ENCODE measurements around the gene SCAANT1. TPM values are rescaled to one million over a fixed set of nuclear protein-coding genes. Genes with fewer than 3 reads are reported as not detected.

SCAANT1 gene
- total and polyA plus RNA-seq, 4 donors = not detected

DNA sequence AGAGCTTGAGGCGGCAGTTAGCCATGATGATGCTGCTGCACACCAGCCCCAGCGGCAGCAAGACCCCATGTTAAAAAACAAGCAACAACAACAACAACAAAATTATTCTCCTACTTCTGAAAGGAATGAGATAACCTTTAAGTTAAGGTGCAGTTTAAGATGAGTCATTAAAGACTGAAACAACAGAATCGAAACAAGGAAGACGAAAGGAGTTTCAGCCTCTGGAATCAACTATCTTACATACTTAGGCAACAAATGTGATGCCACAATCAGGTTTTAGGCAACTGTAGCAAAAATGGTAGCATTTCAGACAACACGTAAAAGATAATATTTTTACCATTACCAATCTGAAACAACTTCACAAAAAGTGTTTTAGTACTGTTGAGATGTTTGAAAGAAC lies 12.2 kb downstream of the SCAANT1 start:
- H3K9ac ChIP-seq (ENCODE audit: low read depth in 1 of 2, low read length in 2 of 2) = no peak overlapping the region
- TF ChIP-seq, protein P1, sequence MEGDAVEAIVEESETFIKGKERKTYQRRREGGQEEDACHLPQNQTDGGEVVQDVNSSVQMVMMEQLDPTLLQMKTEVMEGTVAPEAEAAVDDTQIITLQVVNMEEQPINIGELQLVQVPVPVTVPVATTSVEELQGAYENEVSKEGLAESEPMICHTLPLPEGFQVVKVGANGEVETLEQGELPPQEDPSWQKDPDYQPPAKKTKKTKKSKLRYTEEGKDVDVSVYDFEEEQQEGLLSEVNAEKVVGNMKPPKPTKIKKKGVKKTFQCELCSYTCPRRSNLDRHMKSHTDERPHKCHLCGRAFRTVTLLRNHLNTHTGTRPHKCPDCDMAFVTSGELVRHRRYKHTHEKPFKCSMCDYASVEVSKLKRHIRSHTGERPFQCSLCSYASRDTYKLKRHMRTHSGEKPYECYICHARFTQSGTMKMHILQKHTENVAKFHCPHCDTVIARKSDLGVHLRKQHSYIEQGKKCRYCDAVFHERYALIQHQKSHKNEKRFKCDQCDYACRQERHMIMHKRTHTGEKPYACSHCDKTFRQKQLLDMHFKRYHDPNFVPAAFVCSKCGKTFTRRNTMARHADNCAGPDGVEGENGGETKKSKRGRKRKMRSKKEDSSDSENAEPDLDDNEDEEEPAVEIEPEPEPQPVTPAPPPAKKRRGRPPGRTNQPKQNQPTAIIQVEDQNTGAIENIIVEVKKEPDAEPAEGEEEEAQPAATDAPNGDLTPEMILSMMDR (IDR thresholded peaks at IDR 0.05; ENCODE audit: low read depth, low read length, missing input control) = no peak
- no peak for TF ChIP-seq FOXA1 (IDR thresholded peaks at IDR 0.05)
- no peak for TF ChIP-seq HNF4A (conservative IDR thresholded peaks at IDR 0.05)
- no peak for TF ChIP-seq SP1 (IDR thresholded peaks at IDR 0.05)
- TF ChIP-seq GABPA (IDR thresholded peaks at IDR 0.05 in 1 of 2, conservative IDR thresholded peaks at IDR 0.05 in 1 of 2) = no peak
- no peak for TF ChIP-seq JUND (IDR thresholded peaks at IDR 0.05)
- TF ChIP-seq RXRA (IDR thresholded peaks at IDR 0.05) = no peak
- no peak for TF ChIP-seq EGR1 (IDR thresholded peaks at IDR 0.05; ENCODE audit: low read depth in 2 of 2)
- no peak for TF ChIP-seq YY1 (IDR thresholded peaks at IDR 0.05)
- no peak for TF ChIP-seq HNF4G (IDR thresholded peaks at IDR 0.05)
- TF ChIP-seq, protein P2, sequence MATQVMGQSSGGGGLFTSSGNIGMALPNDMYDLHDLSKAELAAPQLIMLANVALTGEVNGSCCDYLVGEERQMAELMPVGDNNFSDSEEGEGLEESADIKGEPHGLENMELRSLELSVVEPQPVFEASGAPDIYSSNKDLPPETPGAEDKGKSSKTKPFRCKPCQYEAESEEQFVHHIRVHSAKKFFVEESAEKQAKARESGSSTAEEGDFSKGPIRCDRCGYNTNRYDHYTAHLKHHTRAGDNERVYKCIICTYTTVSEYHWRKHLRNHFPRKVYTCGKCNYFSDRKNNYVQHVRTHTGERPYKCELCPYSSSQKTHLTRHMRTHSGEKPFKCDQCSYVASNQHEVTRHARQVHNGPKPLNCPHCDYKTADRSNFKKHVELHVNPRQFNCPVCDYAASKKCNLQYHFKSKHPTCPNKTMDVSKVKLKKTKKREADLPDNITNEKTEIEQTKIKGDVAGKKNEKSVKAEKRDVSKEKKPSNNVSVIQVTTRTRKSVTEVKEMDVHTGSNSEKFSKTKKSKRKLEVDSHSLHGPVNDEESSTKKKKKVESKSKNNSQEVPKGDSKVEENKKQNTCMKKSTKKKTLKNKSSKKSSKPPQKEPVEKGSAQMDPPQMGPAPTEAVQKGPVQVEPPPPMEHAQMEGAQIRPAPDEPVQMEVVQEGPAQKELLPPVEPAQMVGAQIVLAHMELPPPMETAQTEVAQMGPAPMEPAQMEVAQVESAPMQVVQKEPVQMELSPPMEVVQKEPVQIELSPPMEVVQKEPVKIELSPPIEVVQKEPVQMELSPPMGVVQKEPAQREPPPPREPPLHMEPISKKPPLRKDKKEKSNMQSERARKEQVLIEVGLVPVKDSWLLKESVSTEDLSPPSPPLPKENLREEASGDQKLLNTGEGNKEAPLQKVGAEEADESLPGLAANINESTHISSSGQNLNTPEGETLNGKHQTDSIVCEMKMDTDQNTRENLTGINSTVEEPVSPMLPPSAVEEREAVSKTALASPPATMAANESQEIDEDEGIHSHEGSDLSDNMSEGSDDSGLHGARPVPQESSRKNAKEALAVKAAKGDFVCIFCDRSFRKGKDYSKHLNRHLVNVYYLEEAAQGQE (IDR thresholded peaks at IDR 0.05) = no peak
- TF ChIP-seq, protein P3, sequence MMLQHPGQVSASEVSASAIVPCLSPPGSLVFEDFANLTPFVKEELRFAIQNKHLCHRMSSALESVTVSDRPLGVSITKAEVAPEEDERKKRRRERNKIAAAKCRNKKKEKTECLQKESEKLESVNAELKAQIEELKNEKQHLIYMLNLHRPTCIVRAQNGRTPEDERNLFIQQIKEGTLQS (IDR thresholded peaks at IDR 0.05) = no peak
- TF ChIP-seq, protein P4, sequence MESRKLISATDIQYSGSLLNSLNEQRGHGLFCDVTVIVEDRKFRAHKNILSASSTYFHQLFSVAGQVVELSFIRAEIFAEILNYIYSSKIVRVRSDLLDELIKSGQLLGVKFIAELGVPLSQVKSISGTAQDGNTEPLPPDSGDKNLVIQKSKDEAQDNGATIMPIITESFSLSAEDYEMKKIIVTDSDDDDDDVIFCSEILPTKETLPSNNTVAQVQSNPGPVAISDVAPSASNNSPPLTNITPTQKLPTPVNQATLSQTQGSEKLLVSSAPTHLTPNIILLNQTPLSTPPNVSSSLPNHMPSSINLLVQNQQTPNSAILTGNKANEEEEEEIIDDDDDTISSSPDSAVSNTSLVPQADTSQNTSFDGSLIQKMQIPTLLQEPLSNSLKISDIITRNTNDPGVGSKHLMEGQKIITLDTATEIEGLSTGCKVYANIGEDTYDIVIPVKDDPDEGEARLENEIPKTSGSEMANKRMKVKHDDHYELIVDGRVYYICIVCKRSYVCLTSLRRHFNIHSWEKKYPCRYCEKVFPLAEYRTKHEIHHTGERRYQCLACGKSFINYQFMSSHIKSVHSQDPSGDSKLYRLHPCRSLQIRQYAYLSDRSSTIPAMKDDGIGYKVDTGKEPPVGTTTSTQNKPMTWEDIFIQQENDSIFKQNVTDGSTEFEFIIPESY (IDR thresholded peaks at IDR 0.05) = no peak
- TF ChIP-seq RAD21 (IDR thresholded peaks at IDR 0.05) = no peak
- TF ChIP-seq FOXA2 (IDR thresholded peaks at IDR 0.05) = no peak
- TF ChIP-seq NR2F2 (IDR thresholded peaks at IDR 0.05) = no peak
- no peaks in the 10 kb centered on the region for H3K9me3 ChIP-seq (ENCODE audit: control insufficient read depth in 4 of 4, low read length in 3 of 4)
- no peaks in the 10 kb centered on the region for H3K27me3 ChIP-seq (ENCODE audit: control insufficient read depth in 4 of 4, insufficient read depth in 4 of 4, low read length in 3 of 4)
- DNase-seq (ENCODE audit: low spot score) = no peak
- H3K36me3 ChIP-seq (ENCODE audit: control insufficient read depth in 4 of 4, insufficient read depth in 3 of 4, low read depth in 1 of 4, low read length in 3 of 4) = peaks cover 0 to 7% (median 4%) of the 10 kb centered on the region in 4 donors
- no peak overlapping the region for H3K27ac ChIP-seq (ENCODE audit: low read depth in 1 of 2, low read length in 2 of 2)
- no peaks in the 10 kb centered on the region for H3K4me1 ChIP-seq (ENCODE audit: control insufficient read depth in 4 of 4, insufficient read depth in 4 of 4, low read length in 3 of 4)
- WGBS = 96% methylated on average over 5 of the region's 5 CpGs
- H3K4me3 ChIP-seq (ENCODE audit: low read depth in 1 of 3, low read length in 3 of 3) = no peak overlapping the region

Measured in liver (tissue), 9 donors.